Right lobe of liver (tissue), 6 donors: ENCODE results near the gene GALNT16. TPM values are rescaled to one million over a fixed set of nuclear protein-coding genes. Genes with fewer than 3 reads are reported as not detected.

Source experiments
- ATAC-seq, 4 donors: fragments of 200-7000 bp; cut with Tn5 transposase; one replicate each; pipeline ENCODE4 v1.9.1; 2020; ENCODE audit warnings: mild to moderate bottlenecking in 4 of 4, moderate library complexity in 4 of 4
- DNase-seq, 3 donors: peaks; one replicate each; pipeline ENCODE4 v3.0.0-alpha.2; 2020
- H3K27ac ChIP-seq, 3 donors: fragments of 200-600 bp; one replicate each; pipeline ENCODE4 v1.8.0; 2022
- H3K27me3 ChIP-seq, 2 donors: fragments of 200-600 bp; one replicate each; pipeline ENCODE4 v1.8.0; 2022
- H3K36me3 ChIP-seq, 4 donors: fragments of 200-600 bp; sonication (generic) in 1 of 4; one replicate each; pipeline versions ENCODE4 v1.5.1 to v1.8.0; 2017 to 2022; ENCODE audit warnings: control low read depth in 1 of 4
- H3K4me1 ChIP-seq, 4 donors: fragments of 200-600 bp; sonication (generic) in 1 of 4; one replicate each; pipeline versions ENCODE4 v1.5.1 to v1.8.0; 2017 to 2022; ENCODE audit warnings: control low read depth in 1 of 4
- H3K4me3 ChIP-seq, 3 donors: fragments of 200-600 bp; one replicate each; pipeline ENCODE4 v1.8.0; 2022
- H3K9me3 ChIP-seq, 4 donors: fragments of 200-600 bp; sonication (generic) in 1 of 4; one replicate each; pipeline versions ENCODE4 v1.5.1 to v1.8.0; 2017 to 2022; ENCODE audit warnings: control low read depth in 1 of 4
- CTCF ChIP-seq, 4 donors: fragments of 200-600 bp in 3 of 4; fragments of 450-650 bp in 1 of 4; IDR thresholded peaks; one replicate each; pipeline versions ENCODE4 v1.5.1 to v1.8.0; 2016 to 2022; ENCODE audit warnings: antibody characterized with exemption in 4 of 4, mild to moderate bottlenecking in 2 of 4
- POLR2A ChIP-seq: fragments of 450-650 bp; IDR thresholded peaks from one replicate; pipeline ENCODE4 v1.6.1; 2017; ENCODE audit warnings: antibody characterized with exemption, mild to moderate bottlenecking
- WGBS: methylation state at CpG from one replicate; pipeline ENCODE4 v1.1.6; 2018; ENCODE audit warnings: low coverage, low lambda C conversion rate; ENCODE audit not compliant: insufficient coverage; ENCODE audit errors: missing lambda C conversion rate; 5-methylcytosine and 5-hydroxymethylcytosine counted together
- intact Hi-C, 2 donors: fragments of 100-400 bp; cut with DNase I; formaldehyde crosslinking; loops; one replicate each; pipeline versions ENCODE4 v1.11.2 to v1.14.1; 2022
- total RNA-seq, 6 experiments: library from RNA; depleted of rRNA in 2 of 6; stranded (reverse); fragments of >200 nt in 2 of 6; fragmentation: NEBNext Ultra II Directional in 3 of 6; extraction: Animal tissue kit (Norgen Biotek cat#: 25700) in 3 of 6; gene quantifications; one replicate each; pipeline versions ENCODE4 v1.1.0 to v1.2.4, GENCODE V29; 2016 to 2023
- donor health status: DM: no; HTN: yes; CAD: no.
- donor health status: DM: no; HTN: no; CAD: no.
- donor health status: DM: no; HTN: no; CAD: no.
- donor health status: DM: no; HTN: yes; CAD: no.
- donor health status: DM: no; HTN: yes; CAD: no.

Gene GALNT16
- total RNA-seq, 6 experiments from 2014 or later = 0.37 to 1.7 (median 0.94) TPM

GRCh38 chr14:69370061-69370460 lies 110.1 kb downstream of the GALNT16 start:
- ATAC-seq (no peak), DNase-seq (no peak)
- Histone ChIP-seq H3K27me3 (no peaks in the 10 kb centered on the region), H3K9me3 (no peaks in the 10 kb centered on the region), H3K27ac (no peak overlapping the region), H3K36me3 (no peaks in the 10 kb centered on the region), H3K4me3 (no peak overlapping the region), H3K4me1 (no peaks in the 10 kb centered on the region)
- TF ChIP-seq POLR2A (no peak), CTCF (IDR thresholded peaks at IDR 0.05) (no peak)
- intact Hi-C loops = no loop called here
- 45% methylated on average over 3 of the region's 5 CpGs for WGBS

DNA sequence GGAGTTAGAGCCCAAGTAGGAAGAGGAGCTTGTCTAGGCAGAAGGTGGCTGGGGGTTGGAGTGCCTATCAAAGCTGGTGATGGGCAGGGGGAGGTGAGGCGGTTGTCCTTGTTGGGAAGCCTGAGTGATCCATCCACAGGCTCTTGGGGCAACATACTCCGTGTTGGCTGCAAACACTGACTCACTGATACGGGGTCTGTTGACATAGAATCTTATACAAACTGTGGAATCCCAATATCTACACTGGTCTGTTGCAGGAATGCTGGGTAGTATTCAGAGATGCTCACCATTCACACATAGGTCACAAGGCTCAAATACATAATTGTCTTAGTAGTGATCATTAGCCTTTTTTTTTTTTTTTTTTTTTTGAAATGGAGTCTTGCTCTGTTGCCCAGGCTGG lies 112.2 kb downstream of the GALNT16 start:
- Histone ChIP-seq H3K4me1 (no peaks in the 10 kb centered on the region), H3K4me3 (no peak overlapping the region), H3K9me3 (no peaks in the 10 kb centered on the region), H3K27ac (no peak overlapping the region), H3K36me3 (peaks cover 0 to 7% (median 0%) of the 10 kb centered on the region in 4 donors), H3K27me3 (no peaks in the 10 kb centered on the region)
- no CpG with 5 or more reads among the region's 3 CpGs for WGBS
- DNase-seq (no peak), ATAC-seq (no peak)
- intact Hi-C loops = no loop called here
- TF ChIP-seq CTCF (IDR thresholded peaks at IDR 0.05) (no peak), POLR2A (no peak)

- no peak for DNase-seq
- TF ChIP-seq POLR2A (no peak), CTCF (IDR thresholded peaks at IDR 0.05) (no peak)
- H3K27me3 ChIP-seq = no peaks in the 10 kb centered on the region
- WGBS = 0% methylated on average over 1 of the region's 1 CpG
- intact Hi-C loops = no loop called here
- H3K36me3 ChIP-seq = peaks cover 0 to 9% (median 0%) of the 10 kb centered on the region in 4 donors
- ATAC-seq = no peak
- no peak overlapping the region for H3K4me3 ChIP-seq
- no peaks in the 10 kb centered on the region for H3K4me1 ChIP-seq
- no peaks in the 10 kb centered on the region for H3K9me3 ChIP-seq
- H3K27ac ChIP-seq = no peak overlapping the region
These were observed 113.1 kb downstream of the GALNT16 start for GRCh38 chr14:69373104-69373503.

DNA sequence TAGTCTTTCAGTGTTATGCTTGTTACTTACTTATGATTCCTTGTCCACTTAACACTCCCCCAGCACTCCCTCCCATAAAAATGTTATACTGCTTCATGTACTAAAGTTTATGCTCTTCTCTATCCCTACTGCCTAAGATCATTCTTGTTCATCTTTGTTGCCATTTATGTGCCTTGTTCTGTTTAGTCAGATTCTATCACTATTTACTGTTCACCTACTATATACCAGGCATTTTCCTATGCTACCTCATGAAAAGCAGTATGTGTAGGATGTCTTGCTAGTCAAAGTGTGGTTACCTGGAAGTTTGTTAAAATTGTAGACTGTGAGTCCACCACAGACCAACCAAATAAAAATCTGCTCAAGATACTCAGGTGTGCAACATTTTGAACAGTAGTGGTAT lies 114.3 kb downstream of the GALNT16 start:
- no peaks in the 10 kb centered on the region for H3K27me3 ChIP-seq
- intact Hi-C loops = no loop called here
- no peak overlapping the region for H3K4me3 ChIP-seq
- no peak for TF ChIP-seq CTCF (IDR thresholded peaks at IDR 0.05)
- no peak for TF ChIP-seq POLR2A
- H3K36me3 ChIP-seq = peaks cover 0 to 9% (median 0%) of the 10 kb centered on the region in 4 donors
- DNase-seq (no peak), ATAC-seq (no peak)
- H3K9me3 ChIP-seq = no peaks in the 10 kb centered on the region
- no peaks in the 10 kb centered on the region for H3K4me1 ChIP-seq
- H3K27ac ChIP-seq = no peak overlapping the region

- H3K4me1 ChIP-seq = no peaks in the 10 kb centered on the region
- DNase-seq (no peak), ATAC-seq (no peak)
- intact Hi-C loops = no loop called here
- no peaks in the 10 kb centered on the region for H3K9me3 ChIP-seq
- H3K4me3 ChIP-seq = no peak overlapping the region
- no peak for TF ChIP-seq POLR2A
- TF ChIP-seq CTCF (IDR thresholded peaks at IDR 0.05) = no peak
- H3K27me3 ChIP-seq = no peaks in the 10 kb centered on the region
- WGBS = 71% methylated on average over 3 of the region's 3 CpGs
- H3K27ac ChIP-seq = no peak overlapping the region
- H3K36me3 ChIP-seq = peaks cover 0 to 9% (median 1%) of the 10 kb centered on the region in 4 donors
These were observed 115.2 kb downstream of the GALNT16 start for GRCh38 chr14:69375182-69375581.
